Panc1 (cell line): ENCODE measurements around the gene MMADHC. TPM values are rescaled to one million over a fixed set of nuclear protein-coding genes. Genes with fewer than 3 reads are reported as not detected.
A peak's percentile ranks its signal among the peaks of the same experiment; 100 is the strongest.

Experiments
- ATAC-seq: fragments of 200-7000 bp; cut with Tn5 transposase; 2 replicates; pipeline ENCODE4 v1.9.1; 2020; ENCODE audit warnings: mild to moderate bottlenecking, moderate library complexity
- BruUV-seq: library from RNA; stranded (reverse); fragments of 400-500 nt; replicated peaks from 2 replicates; lab custom pipeline; 2021; lab: Mats Ljungman, UMichigan
- CTCF ChIA-PET: fragments of 300-600 bp; sonication (Branson Sonifier 250); formaldehyde crosslinking; loops from one replicate; lab custom pipeline; 2022; ENCODE audit warnings: antibody characterized with exemption; lab: Charles Lee
- POLR2A ChIA-PET: fragments of 300-600 bp; sonication (Branson Sonifier 250); formaldehyde crosslinking; loops from one replicate; lab custom pipeline; 2022; ENCODE audit warnings: antibody characterized with exemption; lab: Charles Lee
- DNase-seq: peaks from one replicate; pipeline ENCODE4 v3.0.0-alpha.2; 2010; ENCODE audit warnings: low read depth, low spot score
- H3K27ac ChIP-seq: 2 replicates; pipeline ENCODE4 v1.5.1; 2011; ENCODE audit warnings: mild to moderate bottlenecking, low read length, inconsistent platforms
- H3K27me3 ChIP-seq: fragments of 200-500 bp; sonication (Bioruptor generic); 2 replicates; pipeline ENCODE4 v1.6.0; 2014; ENCODE audit warnings: low read length, inconsistent platforms; ENCODE audit not compliant: control insufficient read depth, insufficient read depth
- H3K36me3 ChIP-seq: fragments of 200-500 bp; sonication (Bioruptor generic); 2 replicates; pipeline ENCODE4 v1.5.1; 2014; ENCODE audit warnings: inconsistent platforms, mild to moderate bottlenecking, low read length, moderate library complexity; ENCODE audit not compliant: control insufficient read depth, insufficient read depth
- H3K4me1 ChIP-seq: 2 replicates; pipeline ENCODE4 v1.5.1; 2011; ENCODE audit warnings: inconsistent platforms, mild to moderate bottlenecking, low read length, moderate library complexity; ENCODE audit not compliant: control insufficient read depth, insufficient read depth
- H3K4me3 ChIP-seq, 2 experiments: 2 replicates each; pipeline ENCODE4 v1.5.1; 2011 to 2012; ENCODE audit warnings: low read depth in 2 of 2, low read length in 2 of 2, mild to moderate bottlenecking in 2 of 2, inconsistent platforms in 1 of 2, moderate library complexity in 1 of 2
- H3K9me3 ChIP-seq: fragments of 200-500 bp; sonication (Bioruptor generic); 2 replicates; pipeline ENCODE4 v1.5.1; 2014; ENCODE audit warnings: low read depth, mild to moderate bottlenecking, inconsistent platforms, low read length, moderate library complexity; ENCODE audit not compliant: control insufficient read depth, insufficient read depth
- CTCF ChIP-seq: fragments of 450-650 bp; IDR thresholded peaks from 2 replicates; pipeline ENCODE4 v1.5.1; 2017; ENCODE audit warnings: mild to moderate bottlenecking
- POLR2AphosphoS5 ChIP-seq: IDR thresholded peaks from 2 replicates; pipeline ENCODE4 v1.6.1; 2012; ENCODE audit warnings: mild to moderate bottlenecking, low read depth, low read length, moderate library complexity
- REST ChIP-seq, 2 experiments: IDR thresholded peaks; 2 replicates each; pipeline ENCODE4 v1.6.1; 2011 to 2012; ENCODE audit warnings: low read depth in 2 of 2, control low read depth in 1 of 2, low read length in 1 of 2, mild to moderate bottlenecking in 1 of 2, moderate library complexity in 1 of 2; ENCODE audit not compliant: insufficient read depth in 1 of 2
- SIN3A ChIP-seq: IDR thresholded peaks from 2 replicates; pipeline ENCODE4 v1.6.1; 2012; ENCODE audit warnings: low read depth, mild to moderate bottlenecking, low read length, moderate library complexity, borderline replicate concordance; ENCODE audit not compliant: insufficient read depth
- TCF7L2 ChIP-seq: IDR thresholded peaks from 2 replicates; pipeline ENCODE4 v1.6.1; 2011; ENCODE audit warnings: mild to moderate bottlenecking, low read depth, low read length, inconsistent platforms
- in situ Hi-C: cut with HindIII; loops from 2 replicates; pipeline ENCODE4 v1.10.0; 2016; ENCODE audit warnings: low sequenced_read_pairs, low pct_unique_long_range_greater_than_20kb
- intact Hi-C: fragments of 100-400 bp; cut with micrococcal nuclease; formaldehyde crosslinking; loops from one replicate; pipeline ENCODE4 v1.10.0; 2022; ENCODE audit not compliant: unreplicated experiment
- total RNA-seq: library from RNA; stranded (reverse); gene quantifications from one replicate; pipeline ENCODE4 v1.2.1, GENCODE V29; 2021; ENCODE audit not compliant: unreplicated experiment

MMADHC gene
- total RNA-seq, 1 experiment from 2014 or later, result 120 TPM

GRCh38 chr2:149596471-149596870 lies 8.9 kb upstream of the MMADHC start:
- ATAC-seq, result no peak
- Histone ChIP-seq H3K27me3 (no peaks in the 10 kb centered on the region), H3K9me3 (peaks cover 4% of the 10 kb centered on the region; the same call in 1 of the 2 replicates), H3K27ac (no peak overlapping the region; the same call in 1 of the 2 replicates), H3K4me1 (peaks cover 6% of the 10 kb centered on the region), H3K4me3 (no peak overlapping the region), H3K36me3 (no peaks in the 10 kb centered on the region)
- intact Hi-C loops (loop anchor here (2.0 to 5.0 kb wide), 4 partner anchors 121 to 1456 kb away; no protein-coding TSS in a partner anchor), in situ Hi-C loops (no loop called here)
- no TSS peak for BruUV-seq
- ChIA-PET CTCF (no interaction called here), POLR2A (no interaction called here)
- no peak for TF ChIP-seq CTCF
- TF ChIP-seq TCF7L2, result no peak
- TF ChIP-seq REST (IDR thresholded peaks at IDR 0.05; ENCODE audit: insufficient read depth in 1 of 2, low read depth in 2 of 2, low read length in 1 of 2), result no peak
- no peak for TF ChIP-seq POLR2AphosphoS5
- TF ChIP-seq SIN3A, result no peak
- no peak for DNase-seq

GRCh38 chr2:149595056-149595963 lies 7.7 kb upstream of the MMADHC start:
- CTCF ChIA-PET, result no interaction called here
- Histone ChIP-seq H3K27me3 (no peaks in the 10 kb centered on the region), H3K9me3 (no peaks in the 10 kb centered on the region), H3K27ac (no peak overlapping the region), H3K36me3 (no peaks in the 10 kb centered on the region), H3K4me1 (peaks cover 6% of the 10 kb centered on the region), H3K4me3 (no peak overlapping the region)
- intact Hi-C loops (loop anchor here (5.0 kb wide), 3 partner anchors 122 to 882 kb away; no protein-coding TSS in a partner anchor), in situ Hi-C loops (no loop called here)
- no peak for TF ChIP-seq REST (IDR thresholded peaks at IDR 0.05; ENCODE audit: insufficient read depth in 1 of 2, low read depth in 2 of 2, low read length in 1 of 2)
- TF ChIP-seq POLR2AphosphoS5, result no peak
- TF ChIP-seq CTCF, result peak; percentile 59; the same call in 1 of the 2 replicates
- no peak for TF ChIP-seq TCF7L2
- TF ChIP-seq SIN3A, result no peak
- ATAC-seq (no peak), DNase-seq (no peak)
- POLR2A ChIA-PET, result no interaction called here
- no TSS peak for BruUV-seq
